Loucy (cell line): ENCODE measurements around the gene APLP2.

ENCODE experiments used
- H2AFZ ChIP-seq: fragments of 200-600 bp; sonication (generic); 2 replicates; pipeline ENCODE4 v1.6.0; 2016; ENCODE audit warnings: antibody characterized with exemption, mild to moderate bottlenecking, low read length, moderate library complexity
- H3F3A ChIP-seq: fragments of 200-600 bp; 2 replicates; pipeline ENCODE4 v1.6.0; 2016; ENCODE audit warnings: antibody characterized with exemption, low read depth, mild to moderate bottlenecking
- H3K27me3 ChIP-seq: fragments of 200-600 bp; sonication (generic); 2 replicates; pipeline ENCODE4 v1.6.1; 2014; ENCODE audit warnings: low read length, mild to moderate bottlenecking; ENCODE audit not compliant: insufficient read depth, poor library complexity, severe bottlenecking
- H3K36me3 ChIP-seq: fragments of 200-600 bp; sonication (generic); 2 replicates; pipeline ENCODE4 v1.6.1; 2016; ENCODE audit warnings: low read length; ENCODE audit not compliant: insufficient read depth
- H3K4me1 ChIP-seq: fragments of 200-600 bp; sonication (generic); 2 replicates; pipeline ENCODE4 v1.5.1; 2014; ENCODE audit warnings: low read length, mild to moderate bottlenecking; ENCODE audit not compliant: insufficient read depth, poor library complexity, severe bottlenecking
- H3K4me2 ChIP-seq: fragments of 200-600 bp; sonication (generic); 2 replicates; pipeline ENCODE4 v1.6.0; 2014; ENCODE audit warnings: antibody characterized with exemption, low read length, low read depth, mild to moderate bottlenecking; ENCODE audit not compliant: poor library complexity, severe bottlenecking
- H3K4me3 ChIP-seq: fragments of 200-600 bp; sonication (generic); 2 replicates; pipeline ENCODE4 v1.5.1; 2014; ENCODE audit warnings: low read length, mild to moderate bottlenecking, mixed read lengths; ENCODE audit not compliant: poor library complexity, severe bottlenecking
- H3K79me2 ChIP-seq: fragments of 200-600 bp; sonication (generic); 2 replicates; pipeline ENCODE4 v1.6.1; 2014; ENCODE audit warnings: low read length; ENCODE audit not compliant: insufficient read depth
- H3K9ac ChIP-seq: fragments of 200-600 bp; sonication (generic); 2 replicates; pipeline ENCODE4 v1.6.0; 2014; ENCODE audit warnings: mild to moderate bottlenecking, low read depth, low read length, moderate library complexity; ENCODE audit not compliant: poor library complexity, severe bottlenecking
- H3K9me2 ChIP-seq: fragments of 200-600 bp; sonication (generic); replicated peaks from 2 replicates; pipeline ENCODE4 v1.6.1; 2016; ENCODE audit warnings: low read depth, low read length, mixed read lengths
- H3K9me3 ChIP-seq: fragments of 200-600 bp; sonication (generic); 2 replicates; pipeline ENCODE4 v1.6.1; 2014; ENCODE audit warnings: mild to moderate bottlenecking, antibody characterized with exemption, low read length, low read depth; ENCODE audit not compliant: insufficient read depth
- H4K20me1 ChIP-seq: fragments of 200-600 bp; sonication (generic); 2 replicates; pipeline ENCODE4 v1.6.0; 2014; ENCODE audit warnings: antibody characterized with exemption, low read length, mild to moderate bottlenecking; ENCODE audit not compliant: insufficient read depth, poor library complexity, severe bottlenecking
- EZH2phosphoT487 ChIP-seq: fragments of 200-600 bp; IDR thresholded peaks from 2 replicates; pipeline ENCODE4 v1.6.1; 2018; ENCODE audit warnings: antibody characterized with exemption, mild to moderate bottlenecking, moderate library complexity, borderline replicate concordance
- TF ChIP-seq, protein P1 (sequence below): fragments of 200-600 bp; sonication (generic); conservative IDR thresholded peaks from 2 replicates; pipeline ENCODE4 v1.5.1; 2014; ENCODE audit warnings: mild to moderate bottlenecking, antibody characterized with exemption, low read length

Gene APLP2

DNA sequence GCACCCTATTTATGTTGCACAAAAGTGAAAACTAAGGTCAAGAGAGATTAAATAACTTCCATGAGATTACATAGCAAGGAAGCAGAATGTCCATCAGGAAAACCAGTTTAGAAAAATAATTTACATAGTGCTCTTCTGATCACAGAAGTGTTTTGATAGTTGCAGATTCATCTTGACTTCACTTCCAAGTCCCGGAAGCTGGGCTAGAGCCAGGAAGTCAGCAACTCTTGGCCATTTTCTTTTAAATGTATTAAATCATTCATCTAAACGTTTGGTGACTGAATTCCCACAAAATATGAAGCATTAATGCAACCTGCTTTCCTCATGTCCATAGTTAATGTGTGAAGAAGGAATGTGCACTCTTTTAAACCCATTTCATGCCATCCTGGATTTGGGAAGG, 29.7 kb downstream of the APLP2 start:
- TF ChIP-seq, protein P1, sequence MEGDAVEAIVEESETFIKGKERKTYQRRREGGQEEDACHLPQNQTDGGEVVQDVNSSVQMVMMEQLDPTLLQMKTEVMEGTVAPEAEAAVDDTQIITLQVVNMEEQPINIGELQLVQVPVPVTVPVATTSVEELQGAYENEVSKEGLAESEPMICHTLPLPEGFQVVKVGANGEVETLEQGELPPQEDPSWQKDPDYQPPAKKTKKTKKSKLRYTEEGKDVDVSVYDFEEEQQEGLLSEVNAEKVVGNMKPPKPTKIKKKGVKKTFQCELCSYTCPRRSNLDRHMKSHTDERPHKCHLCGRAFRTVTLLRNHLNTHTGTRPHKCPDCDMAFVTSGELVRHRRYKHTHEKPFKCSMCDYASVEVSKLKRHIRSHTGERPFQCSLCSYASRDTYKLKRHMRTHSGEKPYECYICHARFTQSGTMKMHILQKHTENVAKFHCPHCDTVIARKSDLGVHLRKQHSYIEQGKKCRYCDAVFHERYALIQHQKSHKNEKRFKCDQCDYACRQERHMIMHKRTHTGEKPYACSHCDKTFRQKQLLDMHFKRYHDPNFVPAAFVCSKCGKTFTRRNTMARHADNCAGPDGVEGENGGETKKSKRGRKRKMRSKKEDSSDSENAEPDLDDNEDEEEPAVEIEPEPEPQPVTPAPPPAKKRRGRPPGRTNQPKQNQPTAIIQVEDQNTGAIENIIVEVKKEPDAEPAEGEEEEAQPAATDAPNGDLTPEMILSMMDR: no peak
- no peak for TF ChIP-seq EZH2phosphoT487
- Histone ChIP-seq H3K79me2 (peaks cover 99% of the 10 kb centered on the region), H3K36me3 (no peaks in the 10 kb centered on the region), H3K4me1 (peaks cover 56% of the 10 kb centered on the region), H3K9ac (peak overlapping the region; percentile 48), H3K9me3 (no peaks in the 10 kb centered on the region), H3K4me2 (peak overlapping the region; percentile 26), H3K4me3 (no peak overlapping the region), H3K27me3 (no peaks in the 10 kb centered on the region), H2AFZ (no peak overlapping the region), H3F3A (no peaks in the 10 kb centered on the region), H3K9me2 (no peaks in the 10 kb centered on the region), H4K20me1 (peaks cover 32% of the 10 kb centered on the region)

DNA sequence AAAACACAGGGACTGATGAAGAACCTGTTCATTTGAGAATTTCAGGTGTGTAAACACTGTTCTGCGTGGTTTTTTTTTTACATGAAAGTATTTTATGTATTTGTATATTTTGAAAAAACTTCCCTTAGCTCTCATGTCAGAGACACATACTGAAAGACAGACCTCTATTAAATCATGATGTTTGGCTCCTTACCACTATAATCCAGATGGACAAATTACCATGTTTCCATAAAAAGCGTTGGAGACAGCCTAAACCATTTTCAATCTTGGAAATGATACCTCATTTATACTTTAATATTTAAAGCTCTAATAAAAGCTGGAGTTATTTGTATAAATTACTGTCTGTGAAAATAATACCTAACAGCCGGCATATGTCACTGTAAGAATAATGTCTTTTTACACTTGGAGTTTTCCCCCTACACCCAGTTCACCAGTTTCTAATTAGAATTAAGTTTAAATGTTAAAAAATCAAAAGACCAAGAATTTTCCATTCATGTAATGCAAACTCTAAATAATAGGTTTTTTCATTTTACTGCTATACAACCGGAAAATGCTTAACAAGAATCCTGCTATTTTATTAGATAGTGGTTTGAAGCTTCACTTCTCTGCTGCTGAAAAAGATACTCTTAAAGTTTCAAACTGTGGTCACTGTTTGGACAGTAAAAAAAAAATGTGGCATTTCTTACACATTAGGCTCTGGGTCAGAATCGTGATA, 30.8 kb downstream of the APLP2 start:
- no peak overlapping the region for H3K4me3 ChIP-seq
- peaks cover 99% of the 10 kb centered on the region for H3K79me2 ChIP-seq
- H4K20me1 ChIP-seq: peaks cover 36% of the 10 kb centered on the region
- H2AFZ ChIP-seq: no peak overlapping the region
- H3K27me3 ChIP-seq: no peaks in the 10 kb centered on the region
- peaks cover 45% of the 10 kb centered on the region for H3K4me1 ChIP-seq
- no peak overlapping the region for H3K9ac ChIP-seq
- no peaks in the 10 kb centered on the region for H3F3A ChIP-seq
- H3K9me2 ChIP-seq: no peaks in the 10 kb centered on the region
- H3K4me2 ChIP-seq: peak overlapping the region; percentile 13
- H3K9me3 ChIP-seq: no peaks in the 10 kb centered on the region
- H3K36me3 ChIP-seq: no peaks in the 10 kb centered on the region
- TF ChIP-seq, protein P1: no peak
- no peak for TF ChIP-seq EZH2phosphoT487

DNA sequence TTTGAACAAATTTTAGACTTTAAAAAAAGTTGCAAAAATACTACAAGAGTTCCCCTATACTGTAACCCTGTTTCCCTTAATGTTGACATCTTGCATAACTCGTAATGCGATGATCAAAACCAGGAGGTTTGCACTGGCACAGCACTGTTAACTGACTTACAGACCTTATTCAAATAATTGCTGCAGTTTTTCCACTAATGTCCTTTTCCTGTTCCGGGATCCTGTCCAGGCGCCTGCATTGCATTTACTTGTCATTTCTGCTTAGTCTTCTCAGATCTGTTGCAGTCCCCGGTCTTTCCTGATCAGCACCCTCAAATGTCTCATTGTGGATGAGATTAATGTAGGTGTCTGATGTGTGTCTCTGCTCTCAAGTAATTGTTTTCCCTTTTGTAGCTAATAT, 32.0 kb downstream of the APLP2 start:
- H3K4me3 ChIP-seq: no peak overlapping the region
- H3K4me2 ChIP-seq: no peak overlapping the region
- H3K79me2 ChIP-seq: peaks cover 99% of the 10 kb centered on the region
- H3K9me2 ChIP-seq: no peaks in the 10 kb centered on the region
- no peaks in the 10 kb centered on the region for H3F3A ChIP-seq
- no peak overlapping the region for H3K9ac ChIP-seq
- H2AFZ ChIP-seq: no peak overlapping the region
- no peaks in the 10 kb centered on the region for H3K27me3 ChIP-seq
- no peaks in the 10 kb centered on the region for H3K9me3 ChIP-seq
- TF ChIP-seq, protein P1: no peak
- no peak for TF ChIP-seq EZH2phosphoT487
- H3K36me3 ChIP-seq: no peaks in the 10 kb centered on the region
- peaks cover 51% of the 10 kb centered on the region for H3K4me1 ChIP-seq
- peaks cover 36% of the 10 kb centered on the region for H4K20me1 ChIP-seq
